ENCODE results near the gene PRELID3B. TPM values are rescaled to one million over a fixed set of nuclear protein-coding genes. Genes with fewer than 3 reads are reported as not detected.

Gene PRELID3B
- total and polyA plus RNA-seq, 2 of the 8 experiments (the other 6 are each of a cell fraction or from before 2014, with no cell fraction given), result 8.1 to 50.5 TPM

DNA sequence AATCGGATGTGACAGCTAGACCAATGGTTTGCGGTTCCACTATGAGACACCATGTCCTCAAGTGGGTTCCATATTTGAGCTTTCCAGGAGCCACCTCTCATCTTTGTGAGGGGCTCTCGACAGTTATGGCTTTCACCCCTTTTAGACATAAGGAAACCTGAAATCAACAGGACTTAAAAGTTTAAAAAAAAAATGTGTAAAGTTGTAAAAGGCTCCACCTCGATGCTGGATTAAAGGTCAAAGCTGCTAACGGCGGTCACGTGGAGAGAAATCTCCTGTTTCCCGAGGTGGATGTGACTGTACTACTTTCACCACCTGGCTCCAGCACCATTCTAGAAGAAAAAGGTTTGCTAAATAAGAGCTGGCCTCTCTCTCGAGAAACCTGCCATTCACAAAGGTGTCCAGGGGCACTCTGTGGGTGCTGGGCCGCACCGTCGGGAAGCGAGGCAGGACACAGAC, 11.0 kb downstream of the PRELID3B start:
- Histone ChIP-seq H2BK5ac (ENCODE audit: low read depth, low read length) (no peak overlapping the region; the same call in 1 of the 2 replicates), H4K91ac (replicated peaks; ENCODE audit: insufficient read length, low read length) (peak overlapping the region; percentile 51), H3K4ac (replicated peaks; ENCODE audit: insufficient read length, low read depth, low read length) (peak overlapping the region; percentile 65), H3K9ac (replicated peaks in 1 of 4; ENCODE audit: extremely low read depth in 1 of 4, low read depth in 3 of 4, low read length in 3 of 4) (peak overlapping the region; percentile 64 to 90 (median 88)), H2AK5ac (ENCODE audit: low read depth, low read length) (no peak overlapping the region; the same call in 1 of the 2 replicates), H3K79me2 (ENCODE audit: control insufficient read depth in 1 of 2, insufficient read depth in 2 of 2, low read length in 2 of 2) (peaks cover 6 to 13% of the 10 kb centered on the region in 2 experiments; a peak in 3 of 4 replicates), H2BK12ac (ENCODE audit: low read depth, low read length) (no peak overlapping the region; the same call in 1 of the 2 replicates), H3K23ac (ENCODE audit: insufficient read length) (no peak overlapping the region), H3K4me2 (ENCODE audit: insufficient read depth in 1 of 2, low read depth in 2 of 2, low read length in 2 of 2) (peak overlapping the region; percentile 84 to 87), H4K20me1 (replicated peaks in 1 of 2; ENCODE audit: control insufficient read depth in 1 of 2, insufficient read depth in 2 of 2, low read length in 2 of 2) (peaks cover 9 to 12% of the 10 kb centered on the region in 2 experiments), H2AFZ (ENCODE audit: low read length) (no peak overlapping the region), H3K27ac (ENCODE audit: low read depth, low read length) (peak overlapping the region; percentile 70), H2BK120ac (replicated peaks; ENCODE audit: low read depth, low read length) (no peak overlapping the region), H4K5ac (ENCODE audit: insufficient read length, low read depth, low read length) (no peak overlapping the region), H3K14ac (ENCODE audit: insufficient read length) (no peak overlapping the region), H3K23me2 (ENCODE audit: low read depth, low read length) (peaks cover 6% of the 10 kb centered on the region), H3K56ac (replicated peaks; ENCODE audit: insufficient read length, low read depth, low read length) (no peak overlapping the region), H3K79me1 (ENCODE audit: low read depth, low read length) (peaks cover 2% of the 10 kb centered on the region), H3K27me3 (replicated peaks in 1 of 4; ENCODE audit: control insufficient read depth in 3 of 4, extremely low read depth in 1 of 4, insufficient read depth in 3 of 4, low read length in 3 of 4) (peaks cover 0 to 9% (median 4%) of the 10 kb centered on the region in 4 experiments; a peak in 3 of 7 replicates), H3K9me3 (ENCODE audit: insufficient read depth in 2 of 2, low read depth in 1 of 2, low read length in 1 of 2) (no peaks in the 10 kb centered on the region), H3K18ac (ENCODE audit: extremely low read depth, low read length) (no peak overlapping the region; the same call in 1 of the 2 replicates), H2BK15ac (ENCODE audit: low read length) (no peak overlapping the region), H3K4me3 (ENCODE audit: extremely low read depth in 1 of 4, insufficient read depth in 2 of 4, low read depth in 3 of 4, low read length in 4 of 4) (peak overlapping the region; percentile 84 to 93 (median 89)), H3K4me1 (replicated peaks in 1 of 4; ENCODE audit: control insufficient read depth in 3 of 4, insufficient read depth in 4 of 4, low read length in 3 of 4) (peaks cover 0 to 6% (median 1%) of the 10 kb centered on the region in 4 experiments; a peak in 3 of 7 replicates), H4K8ac (ENCODE audit: extremely low read depth, insufficient read depth, low read length) (peak overlapping the region; percentile 99), H3K36me3 (ENCODE audit: control insufficient read depth in 2 of 4, insufficient read depth in 4 of 4, low read length in 3 of 4) (peaks cover 2 to 59% (median 19%) of the 10 kb centered on the region in 4 experiments; a peak in 5 of 8 replicates), H2BK20ac (ENCODE audit: low read length) (no peak overlapping the region)
- FAIRE-seq, result no peak
- DNase-seq (ENCODE audit: low read depth in 1 of 2, low spot score in 2 of 2), result no peak
- ChIA-PET POLR2A (ENCODE audit: partially characterized antibody) (interaction anchor here (0.6 to 3.1 kb wide), 18 partner anchors 9 to 278 kb away, joined by 3 to 28 read pairs (median 3); partner anchors contain the start of gene PRELID3B), CTCF (ENCODE audit: partially characterized antibody) (interaction anchor here (0.6 to 2.2 kb wide), 10 partner anchors 16 to 461 kb away, joined by 3 to 8 read pairs (median 4); no protein-coding TSS in a partner anchor)
- WGBS, 2 experiments (ENCODE audit: extremely low coverage in 1 of 2, insufficient coverage in 1 of 2, insufficient read length in 1 of 2, insufficient replicate concordance in 2 of 2, low coverage in 1 of 2, low lambda C conversion rate in 2 of 2, missing lambda C conversion rate in 1 of 2), result 35% methylated on average over 13 of the region's 13 CpGs; no CpG with 5 or more reads in 1 of the 2 experiments
- no peak for TF ChIP-seq POLR2AphosphoS5 (IDR thresholded peaks at IDR 0.05; ENCODE audit: low read depth, low read length)
- TF ChIP-seq TAF7 (optimal IDR thresholded peaks at IDR 0.05; ENCODE audit: borderline replicate concordance, low read depth, low read length), result no peak
- TF ChIP-seq BRCA1 (IDR thresholded peaks at IDR 0.05; ENCODE audit: low read depth, low read length), result no peak
- TF ChIP-seq SP4 (IDR thresholded peaks at IDR 0.05; ENCODE audit: low read length), result no peak
- no peak for TF ChIP-seq SIX5 (IDR thresholded peaks at IDR 0.05; ENCODE audit: low read depth, low read length)
- TF ChIP-seq, protein P1, sequence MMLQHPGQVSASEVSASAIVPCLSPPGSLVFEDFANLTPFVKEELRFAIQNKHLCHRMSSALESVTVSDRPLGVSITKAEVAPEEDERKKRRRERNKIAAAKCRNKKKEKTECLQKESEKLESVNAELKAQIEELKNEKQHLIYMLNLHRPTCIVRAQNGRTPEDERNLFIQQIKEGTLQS (IDR thresholded peaks at IDR 0.05; ENCODE audit: insufficient read depth, low read depth, low read length), result no peak
- no peak for TF ChIP-seq SIRT6 (IDR thresholded peaks at IDR 0.05; ENCODE audit: low read length)
- TF ChIP-seq GTF2F1 (IDR thresholded peaks at IDR 0.05; ENCODE audit: borderline replicate concordance, low read depth, low read length), result no peak
- no peak for TF ChIP-seq BACH1 (IDR thresholded peaks at IDR 0.05; ENCODE audit: low read length)
- TF ChIP-seq KDM1A (IDR thresholded peaks at IDR 0.05; ENCODE audit: borderline replicate concordance, low read length), result no peak
- TF ChIP-seq ZNF274 (IDR thresholded peaks at IDR 0.05; ENCODE audit: borderline replicate concordance, extremely low read depth, low read length), result no peak
- TF ChIP-seq CHD1 (IDR thresholded peaks at IDR 0.05; ENCODE audit: low read depth, low read length), result no peak
- TF ChIP-seq SRF (IDR thresholded peaks at IDR 0.05; ENCODE audit: low read depth, low read length), result no peak
